HG03060 (cell line): ENCODE data around the gene COL8A2.

ENCODE experiments used
- ATAC-seq: cut with Tn5 transposase; IDR thresholded peaks from one replicate; pipeline ENCODE4 v1.9.1; 2021; ENCODE audit warnings: low read depth, moderate number of reproducible peaks; ENCODE audit not compliant: unreplicated experiment

The COL8A2 gene

DNA sequence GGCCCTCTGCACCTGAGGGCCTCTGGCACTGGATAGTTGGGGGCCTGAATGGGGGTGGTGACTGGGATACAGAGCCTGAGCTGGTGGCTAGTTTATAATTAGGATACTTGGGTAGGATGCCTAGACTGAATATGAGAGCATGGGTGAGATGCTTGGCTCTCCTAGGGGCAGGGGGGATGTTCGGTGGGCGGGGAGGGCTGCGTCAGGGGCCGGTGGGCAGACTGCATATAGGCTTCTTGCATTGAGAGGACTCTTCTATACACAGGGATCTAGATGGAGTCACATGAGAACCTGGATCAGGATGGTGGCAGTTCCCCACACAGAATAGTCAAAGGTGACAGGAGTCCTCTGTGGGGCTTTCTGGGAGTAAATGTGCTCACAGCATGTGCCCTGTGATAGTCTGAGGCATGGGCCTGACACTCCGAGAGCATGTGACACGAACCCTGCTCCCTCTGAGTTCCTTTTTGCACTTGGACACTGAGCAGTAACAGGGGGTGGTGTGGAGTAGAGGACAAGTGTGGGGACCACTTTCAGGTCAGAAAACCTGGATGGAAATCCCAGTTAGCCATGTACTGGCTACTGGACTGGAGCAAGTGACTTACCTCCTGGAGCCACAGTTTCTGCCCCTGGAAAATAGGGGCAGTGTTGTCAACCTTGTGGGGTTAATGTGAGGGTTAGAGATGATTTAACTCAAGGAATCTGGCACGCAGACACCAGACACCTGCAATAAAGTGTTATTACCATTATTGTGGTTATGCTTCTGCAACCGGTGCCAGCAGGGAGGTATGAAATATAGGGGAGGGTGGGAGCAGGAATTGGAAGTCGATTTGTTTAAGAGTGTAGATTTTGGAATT lies 33.2 kb upstream of the COL8A2 start:
- no peak for ATAC-seq

GRCh38 chr1:36157115-36157903 lies 32.3 kb upstream of the COL8A2 start:
- ATAC-seq = no peak

DNA sequence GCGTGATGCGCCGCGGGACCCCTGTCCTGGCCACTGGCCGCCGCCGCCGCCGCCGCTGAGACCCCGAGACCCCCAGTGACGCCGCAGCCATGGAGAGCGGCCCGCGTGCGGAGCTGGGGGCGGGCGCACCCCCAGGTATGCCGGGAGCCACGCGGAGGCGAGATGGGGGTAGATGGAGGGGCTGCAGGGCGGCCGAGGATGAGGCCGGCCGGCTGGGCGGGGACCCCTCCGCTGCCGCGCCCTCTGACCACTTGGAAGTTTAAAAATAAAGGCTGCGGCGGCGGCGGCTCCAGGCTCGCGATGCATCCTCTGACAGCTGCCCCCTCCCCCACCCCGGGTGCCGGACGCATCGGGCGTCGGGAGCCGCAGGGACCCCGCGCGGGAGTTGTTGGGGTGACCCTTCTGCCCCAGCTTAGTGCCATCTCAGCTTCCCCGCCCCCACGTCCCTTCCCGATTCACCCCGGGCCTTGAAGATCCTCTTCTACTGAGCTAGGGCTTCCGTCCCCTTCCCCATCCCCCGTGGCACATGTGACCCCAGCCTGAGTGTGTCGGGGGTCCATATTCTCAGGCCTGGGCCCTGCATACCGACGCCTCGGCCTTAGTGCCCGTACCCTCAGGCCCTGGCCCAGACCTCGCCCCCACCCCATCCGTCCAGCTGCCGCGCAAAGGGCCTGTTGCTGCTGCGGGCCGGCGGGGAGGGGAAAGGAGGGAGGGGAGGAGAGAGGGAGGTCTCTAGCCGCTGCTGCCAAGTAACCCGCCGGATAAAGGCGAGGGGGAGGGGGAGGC lies 31.5 kb upstream of the COL8A2 start:
- ATAC-seq = no peak

GRCh38 chr1:36155408-36156328 lies 30.6 kb upstream of the COL8A2 start, which contains the start of gene MAP7D1:
Gene MAP7D1, plus strand, starts transcription at chr1:36156160. Its CDS starts 258 bp downstream, at chr1:36156418.
- ATAC-seq = no peak

DNA sequence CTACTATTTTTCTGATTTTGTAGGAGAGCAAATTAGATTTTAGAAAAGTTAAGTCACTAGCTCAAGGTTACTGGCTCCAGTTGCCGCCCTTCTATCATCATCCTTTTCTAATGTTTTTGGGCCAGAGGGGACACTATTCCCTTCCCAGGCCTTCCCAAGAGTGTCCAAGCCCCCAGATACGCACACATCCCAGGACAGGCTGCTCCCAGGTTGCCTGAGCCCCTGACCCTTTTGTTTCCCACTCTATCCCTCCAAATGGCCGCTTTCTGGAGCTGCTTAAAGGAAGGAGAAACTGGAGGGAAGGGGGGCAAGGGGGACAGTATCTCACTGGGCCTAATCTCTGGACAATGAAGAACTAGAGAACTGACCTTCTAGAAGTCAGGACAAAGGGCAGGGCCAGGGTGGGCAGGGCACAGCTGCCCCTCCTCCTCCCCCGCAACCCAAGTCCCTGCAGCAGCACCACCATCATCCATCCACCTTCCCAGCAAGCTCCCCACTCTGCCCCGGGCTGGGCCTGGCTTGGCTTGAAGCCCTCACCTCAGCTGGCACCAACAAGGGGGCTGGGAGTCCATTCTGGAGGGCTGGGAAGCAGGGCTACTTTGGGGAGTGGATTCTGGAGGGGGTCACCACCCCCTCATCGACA lies 29.9 kb upstream of the COL8A2 start:
- no peak for ATAC-seq

DNA sequence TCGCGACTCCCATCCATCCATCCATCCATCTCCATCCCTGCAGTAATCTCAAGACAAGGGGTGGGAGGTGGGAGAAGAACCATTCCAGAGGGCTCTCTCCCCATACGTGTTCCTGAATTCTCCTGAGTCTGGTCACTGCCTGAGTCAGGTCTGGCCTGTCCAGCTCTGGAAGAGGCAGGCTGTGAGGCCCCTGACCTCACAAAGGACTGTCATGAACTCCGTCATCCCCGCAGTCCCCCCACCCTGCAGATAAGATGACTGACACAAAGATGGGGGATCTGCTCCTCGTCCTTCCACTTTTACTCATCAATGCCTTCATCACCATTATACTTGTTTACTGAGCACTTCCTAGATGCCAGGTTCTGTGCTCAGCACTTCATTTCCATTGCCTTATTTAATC lies 29.3 kb upstream of the COL8A2 start:
- no peak for ATAC-seq

DNA sequence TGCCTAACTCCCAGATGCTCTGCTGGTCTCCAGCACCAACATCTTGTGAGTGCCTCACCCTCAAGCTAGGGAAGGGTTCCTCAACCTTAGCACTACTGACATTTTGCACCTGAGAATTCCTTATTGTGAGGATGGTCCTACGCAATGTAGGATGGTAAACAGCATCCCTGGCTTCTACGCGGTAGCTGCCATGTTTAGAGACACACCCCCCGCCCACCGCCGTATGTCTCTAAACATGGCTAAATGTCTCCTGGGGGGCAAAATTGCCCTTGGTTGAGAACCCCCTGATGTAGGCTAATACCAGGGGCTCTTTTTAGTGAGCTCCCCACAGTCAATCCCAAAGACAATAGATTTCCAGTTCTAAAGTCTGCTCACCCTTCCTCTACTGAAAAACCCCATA lies 28.5 kb upstream of the COL8A2 start:
- ATAC-seq = no peak

DNA sequence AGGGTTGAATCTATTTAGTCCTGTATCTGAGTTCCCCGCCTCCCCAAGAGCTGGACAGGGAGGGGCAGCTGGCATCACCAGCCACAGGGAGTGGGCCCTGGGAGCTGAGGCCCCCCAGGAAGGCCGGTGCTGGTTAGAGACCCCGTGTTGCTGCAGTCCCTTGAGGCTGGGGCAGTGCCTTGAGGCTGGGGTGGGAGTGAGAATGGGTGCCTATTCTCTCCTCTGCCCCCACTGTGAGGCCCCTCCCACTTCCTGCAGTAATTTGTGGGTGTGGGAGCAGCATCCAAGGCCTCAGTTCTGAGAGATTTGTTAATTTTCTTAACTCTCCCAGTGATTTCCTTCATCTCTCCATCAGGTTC lies 26.8 kb upstream of the COL8A2 start:
- ATAC-seq = no peak

- ATAC-seq = no peak
These were observed 26.3 kb upstream of the COL8A2 start for GRCh38 chr1:36151134-36151844.

GRCh38 chr1:36150296-36151133 lies 25.5 kb upstream of the COL8A2 start:
- ATAC-seq = no peak

DNA sequence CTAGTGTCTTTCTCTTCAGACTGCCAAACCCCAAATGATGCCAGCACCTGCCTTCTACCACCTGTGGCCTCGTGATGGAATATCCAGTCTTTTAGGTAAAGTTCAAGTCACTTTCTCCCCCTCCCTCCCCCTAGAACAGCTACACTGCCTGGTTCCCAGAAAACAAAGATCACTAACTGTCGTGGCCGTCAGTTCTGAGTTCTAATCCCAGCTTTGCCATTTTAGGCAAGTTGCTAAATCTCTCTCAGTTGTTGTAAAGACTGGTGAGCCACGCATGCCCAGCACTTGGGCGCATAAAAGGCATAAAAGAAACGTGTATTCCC lies 24.9 kb upstream of the COL8A2 start:
- no peak for ATAC-seq

DNA sequence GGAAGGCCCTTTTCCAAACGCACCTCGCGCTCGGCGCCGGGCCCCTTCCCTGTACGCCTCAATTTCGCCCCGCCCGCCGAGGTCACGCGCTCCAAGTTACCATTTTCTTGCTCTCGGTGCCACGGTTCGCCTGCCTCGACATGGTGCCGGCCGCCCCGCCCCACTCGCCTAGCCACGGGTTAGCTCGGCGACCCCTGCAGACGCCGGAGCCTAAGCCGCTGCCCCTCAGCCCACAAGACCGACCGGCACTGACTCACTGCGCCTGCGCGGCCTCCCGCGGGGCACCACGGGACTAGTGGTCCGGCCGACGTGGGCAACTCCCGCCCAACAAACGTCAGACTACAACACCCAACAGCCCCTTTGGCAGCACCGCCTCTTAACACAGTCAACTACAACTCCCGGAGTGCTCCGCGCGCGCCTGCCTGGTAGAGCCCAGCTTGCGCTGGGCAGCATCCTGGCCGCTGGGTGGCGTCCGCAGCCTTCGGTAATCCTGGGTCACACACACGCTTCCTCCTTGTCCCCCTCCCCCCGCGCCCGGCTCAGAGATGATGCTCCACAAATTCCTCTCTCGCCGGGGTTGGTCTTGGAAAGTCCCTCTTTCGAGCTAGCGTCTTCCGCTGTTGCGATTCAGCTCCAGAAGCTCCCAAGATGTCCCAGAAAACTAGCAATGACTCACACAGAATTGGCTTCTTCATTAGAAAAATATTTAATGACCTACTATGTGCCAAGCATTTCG lies 24.4 kb upstream of the COL8A2 start, which contains the start of gene TRAPPC3:
Gene TRAPPC3, minus strand, starts transcription at position 250 of the 736 bp plus-strand sequence. Its CDS starts 108 bp downstream, at position 142.
- peak; percentile 90 for ATAC-seq

DNA sequence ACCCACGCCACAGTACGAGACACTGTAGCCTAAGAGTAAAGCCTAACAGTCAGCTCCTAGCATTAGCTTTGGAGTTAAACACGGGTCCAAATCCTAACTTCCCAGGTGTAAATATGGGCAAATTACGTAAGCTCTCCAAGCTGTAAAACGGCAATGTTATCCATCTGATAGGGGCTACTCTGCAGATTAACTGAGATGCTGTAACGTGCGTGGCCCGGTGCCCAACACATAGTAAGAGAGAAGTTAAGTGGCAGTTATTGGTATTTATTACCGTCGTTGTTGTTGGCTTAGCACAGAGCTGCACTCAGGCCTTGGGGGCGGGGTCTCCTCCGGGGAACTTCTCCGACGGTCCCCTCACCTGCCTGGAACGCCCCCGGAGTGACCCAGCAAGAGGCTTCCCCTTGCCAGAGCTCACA lies 23.8 kb upstream of the COL8A2 start:
- ATAC-seq = no peak

DNA sequence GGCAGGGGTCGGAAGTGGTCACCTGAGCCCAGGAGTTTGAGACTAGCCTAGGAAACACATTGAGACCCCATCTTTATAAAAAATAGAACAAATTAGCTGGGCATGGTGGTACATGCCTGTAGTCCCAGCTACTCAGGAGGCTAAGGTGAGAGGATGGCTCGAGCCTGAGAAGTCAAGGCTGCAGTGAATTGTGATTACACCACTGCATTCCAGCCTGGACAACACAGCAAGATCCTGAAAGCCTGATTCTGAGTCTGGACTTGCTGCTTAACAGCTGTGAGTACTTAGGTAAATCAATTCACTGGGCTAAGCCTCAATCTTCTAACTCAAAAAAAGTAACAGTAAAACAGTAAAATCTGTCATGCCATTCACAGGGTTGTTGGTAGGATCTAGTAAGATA lies 19.4 kb upstream of the COL8A2 start:
- ATAC-seq = no peak

- no peak for ATAC-seq
These were observed 18.4 kb upstream of the COL8A2 start for GRCh38 chr1:36143424-36143823.

- ATAC-seq = no peak
These were observed 17.1 kb upstream of the COL8A2 start for GRCh38 chr1:36142121-36142520.

DNA sequence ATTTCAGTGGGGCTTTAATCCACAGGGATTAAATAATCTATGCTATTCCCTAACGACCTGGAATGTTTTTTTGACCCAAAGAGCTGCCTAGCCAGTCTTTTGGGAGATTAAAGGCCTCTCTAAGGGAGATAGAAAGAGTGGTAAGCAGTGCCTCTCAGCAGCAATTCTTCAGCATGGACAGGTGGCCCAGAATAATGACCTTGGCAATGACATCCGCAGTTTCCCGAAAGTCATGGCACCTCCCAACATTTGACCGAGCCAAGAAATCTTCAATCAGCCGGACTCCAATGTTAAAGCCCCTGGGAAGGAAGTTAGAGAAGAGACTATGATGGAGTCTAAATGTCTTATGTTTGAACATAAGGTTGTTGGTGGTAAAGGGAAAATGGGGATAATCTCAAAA lies 14.5 kb upstream of the COL8A2 start:
- no peak for ATAC-seq
